ENCODE measurements around the gene MYBPH. TPM values are rescaled to one million over a fixed set of nuclear protein-coding genes. Genes with fewer than 3 reads are reported as not detected.

MYBPH gene
- total and polyA plus RNA-seq, 3 experiments from 2014 or later, result not detected

- Mint-ChIP-seq H3K27me3 (peaks cover under 1 to 14% of the 10 kb centered on the region in 2 donors), H3K27ac (no peak overlapping the region), H3K36me3 (no peaks in the 10 kb centered on the region), H3K4me3 (no peak overlapping the region), H3K9me3 (no peaks in the 10 kb centered on the region), H3K4me1 (no peaks in the 10 kb centered on the region)
- no peaks in the 10 kb centered on the region for H3K36me3 ChIP-seq (ENCODE audit: insufficient read depth, low read length)
- DNase-seq, result no peak
- no peak overlapping the region for H3K4me3 ChIP-seq (ENCODE audit: low read length)
- no peaks in the 10 kb centered on the region for H3K4me1 ChIP-seq (ENCODE audit: insufficient read depth, low read length)
- ChIA-PET POLR2A (no interaction called here), CTCF (interaction anchor here (5.6 kb wide), 1 partner anchor 9 kb away, joined by 28 read pairs; no protein-coding TSS in a partner anchor)
- H3K27me3 ChIP-seq (ENCODE audit: insufficient read depth, low read length, poor library complexity, severe bottlenecking), result no peaks in the 10 kb centered on the region
- no peak overlapping the region for H3K27ac ChIP-seq (ENCODE audit: low read depth, low read length)
- H3K9me3 ChIP-seq (ENCODE audit: low read length), result no peaks in the 10 kb centered on the region
Observed at GRCh38 chr1:203207751-203208150, 32.1 kb upstream of the MYBPH start.

GRCh38 chr1:203206129-203206687, 30.6 kb upstream of the MYBPH start:
- Mint-ChIP-seq H3K4me1 (no peaks in the 10 kb centered on the region), H3K27ac (no peak overlapping the region), H3K9me3 (no peaks in the 10 kb centered on the region), H3K4me3 (no peak overlapping the region), H3K36me3 (no peaks in the 10 kb centered on the region), H3K27me3 (peaks cover 0 to 22% of the 10 kb centered on the region in 2 donors)
- Histone ChIP-seq H3K9me3 (ENCODE audit: low read length) (no peaks in the 10 kb centered on the region), H3K27ac (ENCODE audit: low read depth, low read length) (no peak overlapping the region), H3K27me3 (ENCODE audit: insufficient read depth, low read length, poor library complexity, severe bottlenecking) (no peaks in the 10 kb centered on the region), H3K36me3 (ENCODE audit: insufficient read depth, low read length) (no peaks in the 10 kb centered on the region), H3K4me3 (ENCODE audit: low read length) (no peak overlapping the region), H3K4me1 (ENCODE audit: insufficient read depth, low read length) (no peaks in the 10 kb centered on the region)
- POLR2A ChIA-PET, result no interaction called here
- no peak for DNase-seq
- CTCF ChIA-PET, result interaction anchor here (5.6 kb wide), 1 partner anchor 11 kb away, joined by 28 read pairs; no protein-coding TSS in a partner anchor

- no peak overlapping the region for H3K27ac ChIP-seq (ENCODE audit: low read depth, low read length)
- no peaks in the 10 kb centered on the region for H3K36me3 ChIP-seq (ENCODE audit: insufficient read depth, low read length)
- H3K4me1 ChIP-seq (ENCODE audit: insufficient read depth, low read length), result no peaks in the 10 kb centered on the region
- no peaks in the 10 kb centered on the region for H3K9me3 ChIP-seq (ENCODE audit: low read length)
- Mint-ChIP-seq H3K4me3 (no peak overlapping the region), H3K9me3 (no peaks in the 10 kb centered on the region), H3K27me3 (peaks cover 9 to 36% of the 10 kb centered on the region in 2 donors), H3K27ac (no peak overlapping the region), H3K36me3 (peaks cover 0 to 2% (median 0%) of the 10 kb centered on the region in 3 donors), H3K4me1 (no peaks in the 10 kb centered on the region)
- CTCF ChIA-PET, result interaction anchor here (5.6 kb wide), 1 partner anchor 12 kb away, joined by 28 read pairs; no protein-coding TSS in a partner anchor
- POLR2A ChIA-PET, result no interaction called here
- no peak for DNase-seq
- H3K4me3 ChIP-seq (ENCODE audit: low read length), result no peak overlapping the region
- no peaks in the 10 kb centered on the region for H3K27me3 ChIP-seq (ENCODE audit: insufficient read depth, low read length, poor library complexity, severe bottlenecking)
Observed at GRCh38 chr1:203204756-203205155, 29.1 kb upstream of the MYBPH start.

- Histone ChIP-seq H3K36me3 (ENCODE audit: insufficient read depth, low read length) (no peaks in the 10 kb centered on the region), H3K4me1 (ENCODE audit: insufficient read depth, low read length) (no peaks in the 10 kb centered on the region), H3K4me3 (ENCODE audit: low read length) (no peak overlapping the region), H3K27ac (ENCODE audit: low read depth, low read length) (no peak overlapping the region), H3K27me3 (ENCODE audit: insufficient read depth, low read length, poor library complexity, severe bottlenecking) (no peaks in the 10 kb centered on the region), H3K9me3 (ENCODE audit: low read length) (no peaks in the 10 kb centered on the region)
- POLR2A ChIA-PET, result no interaction called here
- no peaks in the 10 kb centered on the region for H3K9me3 Mint-ChIP-seq
- DNase-seq, result no peak
- H3K4me3 Mint-ChIP-seq, result no peak overlapping the region
- peaks cover 0 to 2% (median 0%) of the 10 kb centered on the region in 3 donors for H3K36me3 Mint-ChIP-seq
- CTCF ChIA-PET, result interaction anchor here (5.6 kb wide), 1 partner anchor 14 kb away, joined by 28 read pairs; no protein-coding TSS in a partner anchor
- no peaks in the 10 kb centered on the region for H3K4me1 Mint-ChIP-seq
- no peak overlapping the region for H3K27ac Mint-ChIP-seq
- H3K27me3 Mint-ChIP-seq, result peaks cover 9 to 38% of the 10 kb centered on the region in 2 donors
Observed at GRCh38 chr1:203202431-203203245, 27.0 kb upstream of the MYBPH start.

- Mint-ChIP-seq H3K27me3 (peaks cover 10 to 42% of the 10 kb centered on the region in 2 donors), H3K36me3 (peaks cover 0 to 2% (median 0%) of the 10 kb centered on the region in 3 donors), H3K27ac (peak overlapping the region in 1 of 8 donors; percentile 0), H3K4me3 (no peak overlapping the region), H3K9me3 (no peaks in the 10 kb centered on the region), H3K4me1 (no peaks in the 10 kb centered on the region)
- H3K4me1 ChIP-seq (ENCODE audit: insufficient read depth, low read length), result no peaks in the 10 kb centered on the region
- no peak overlapping the region for H3K27ac ChIP-seq (ENCODE audit: low read depth, low read length)
- no peak overlapping the region for H3K4me3 ChIP-seq (ENCODE audit: low read length)
- H3K9me3 ChIP-seq (ENCODE audit: low read length), result no peaks in the 10 kb centered on the region
- POLR2A ChIA-PET, result no interaction called here
- CTCF ChIA-PET, result no interaction called here
- H3K36me3 ChIP-seq (ENCODE audit: insufficient read depth, low read length), result no peaks in the 10 kb centered on the region
- DNase-seq, result no peak
- no peaks in the 10 kb centered on the region for H3K27me3 ChIP-seq (ENCODE audit: insufficient read depth, low read length, poor library complexity, severe bottlenecking)
Observed at GRCh38 chr1:203201516-203202205, 26.0 kb upstream of the MYBPH start.

- H3K4me3 ChIP-seq (ENCODE audit: low read length), result no peak overlapping the region
- no peaks in the 10 kb centered on the region for H3K9me3 ChIP-seq (ENCODE audit: low read length)
- no peak overlapping the region for H3K4me3 Mint-ChIP-seq
- DNase-seq, result no peak
- POLR2A ChIA-PET, result no interaction called here
- H3K9me3 Mint-ChIP-seq, result no peaks in the 10 kb centered on the region
- no peaks in the 10 kb centered on the region for H3K36me3 ChIP-seq (ENCODE audit: insufficient read depth, low read length)
- H3K4me1 ChIP-seq (ENCODE audit: insufficient read depth, low read length), result no peaks in the 10 kb centered on the region
- peaks cover 10 to 42% of the 10 kb centered on the region in 2 donors for H3K27me3 Mint-ChIP-seq
- CTCF ChIA-PET, result no interaction called here
- no peak overlapping the region for H3K27ac Mint-ChIP-seq
- H3K36me3 Mint-ChIP-seq, result peaks cover 0 to 2% (median 0%) of the 10 kb centered on the region in 3 donors
- no peaks in the 10 kb centered on the region for H3K4me1 Mint-ChIP-seq
- H3K27ac ChIP-seq (ENCODE audit: low read depth, low read length), result no peak overlapping the region
- no peaks in the 10 kb centered on the region for H3K27me3 ChIP-seq (ENCODE audit: insufficient read depth, low read length, poor library complexity, severe bottlenecking)
Observed at GRCh38 chr1:203200916-203201315, 25.3 kb upstream of the MYBPH start.

- H3K36me3 ChIP-seq (ENCODE audit: insufficient read depth, low read length), result no peaks in the 10 kb centered on the region
- Mint-ChIP-seq H3K4me3 (no peak overlapping the region), H3K4me1 (no peaks in the 10 kb centered on the region), H3K27me3 (peaks cover 15 to 42% of the 10 kb centered on the region in 2 donors), H3K9me3 (no peaks in the 10 kb centered on the region), H3K27ac (no peak overlapping the region), H3K36me3 (peaks cover 0 to 2% (median 0%) of the 10 kb centered on the region in 3 donors)
- H3K27ac ChIP-seq (ENCODE audit: low read depth, low read length), result no peak overlapping the region
- H3K4me1 ChIP-seq (ENCODE audit: insufficient read depth, low read length), result no peaks in the 10 kb centered on the region
- no peak for DNase-seq
- H3K9me3 ChIP-seq (ENCODE audit: low read length), result no peaks in the 10 kb centered on the region
- CTCF ChIA-PET, result no interaction called here
- H3K4me3 ChIP-seq (ENCODE audit: low read length), result no peak overlapping the region
- no peaks in the 10 kb centered on the region for H3K27me3 ChIP-seq (ENCODE audit: insufficient read depth, low read length, poor library complexity, severe bottlenecking)
- POLR2A ChIA-PET, result no interaction called here
Observed at GRCh38 chr1:203199816-203200571, 24.4 kb upstream of the MYBPH start.
